Hepatocyte (in vitro differentiated cells): ENCODE data around the gene SFXN1. TPM values are rescaled to one million over a fixed set of nuclear protein-coding genes. Genes with fewer than 3 reads are reported as not detected.

Experiments used
- DNase-seq: peaks from one replicate; pipeline ENCODE4 v3.0.0-alpha.2; 2016; ENCODE audit warnings: low spot score
- H2AFZ ChIP-seq: fragments of 200-600 bp; sonication (generic); 2 replicates; pipeline ENCODE4 v1.6.0; 2016; ENCODE audit warnings: antibody characterized with exemption, mild to moderate bottlenecking
- H3K27ac ChIP-seq: fragments of 200-600 bp; sonication (generic); 2 replicates; pipeline ENCODE4 v1.5.1; 2016; ENCODE audit warnings: mild to moderate bottlenecking
- H3K27me3 ChIP-seq: fragments of 200-600 bp; sonication (generic); 2 replicates; pipeline ENCODE4 v1.6.1; 2016
- H3K36me3 ChIP-seq: fragments of 200-600 bp; sonication (generic); replicated peaks from 2 replicates; pipeline ENCODE4 v1.5.1; 2016; ENCODE audit warnings: low read depth; ENCODE audit not compliant: insufficient read depth
- H3K4me1 ChIP-seq: fragments of 200-600 bp; sonication (generic); 2 replicates; pipeline ENCODE4 v1.5.1; 2016; ENCODE audit warnings: mild to moderate bottlenecking, moderate library complexity; ENCODE audit not compliant: insufficient read depth
- H3K4me2 ChIP-seq: fragments of 200-600 bp; sonication (generic); 2 replicates; pipeline ENCODE4 v1.6.0; 2016
- H3K4me3 ChIP-seq: fragments of 200-600 bp; sonication (generic); 2 replicates; pipeline ENCODE4 v1.5.1; 2016; ENCODE audit warnings: mild to moderate bottlenecking
- H3K79me2 ChIP-seq: fragments of 200-600 bp; sonication (generic); 2 replicates; pipeline ENCODE4 v1.6.0; 2017; ENCODE audit warnings: mild to moderate bottlenecking
- H3K9me2 ChIP-seq: fragments of 200-600 bp; sonication (generic); replicated peaks from 2 replicates; pipeline ENCODE4 v1.6.0; 2017; ENCODE audit warnings: mild to moderate bottlenecking; ENCODE audit not compliant: insufficient read depth
- H3K9me3 ChIP-seq: fragments of 200-600 bp; sonication (generic); 2 replicates; pipeline ENCODE4 v1.5.1; 2016; ENCODE audit warnings: low read depth, mild to moderate bottlenecking
- H4K20me1 ChIP-seq: fragments of 200-600 bp; sonication (generic); 2 replicates; pipeline ENCODE4 v1.6.0; 2016; ENCODE audit warnings: mild to moderate bottlenecking; ENCODE audit not compliant: insufficient read depth, poor library complexity, severe bottlenecking
- CTCF ChIP-seq: fragments of 200-600 bp; sonication (generic); IDR thresholded peaks from 2 replicates; pipeline ENCODE4 v1.5.1; 2016; ENCODE audit warnings: antibody characterized with exemption, mild to moderate bottlenecking; ENCODE audit not compliant: poor library complexity
- EZH2 ChIP-seq: fragments of 200-600 bp; sonication (generic); IDR thresholded peaks from 2 replicates; pipeline ENCODE4 v1.6.1; 2016; ENCODE audit warnings: antibody characterized with exemption, mild to moderate bottlenecking, borderline replicate concordance
- EZH2phosphoT487 ChIP-seq: fragments of 200-600 bp; sonication (generic); IDR thresholded peaks from one replicate; pipeline ENCODE4 v1.6.1; 2018; ENCODE audit warnings: antibody characterized with exemption, mild to moderate bottlenecking, low read depth, moderate library complexity; ENCODE audit not compliant: unreplicated experiment, severe bottlenecking
- WGBS: methylation state at CpG from one replicate; pipeline ENCODE4 v1.1.6; 2016; ENCODE audit warnings: low lambda C conversion rate; ENCODE audit errors: missing lambda C conversion rate; 5-methylcytosine and 5-hydroxymethylcytosine counted together
- polyA plus RNA-seq: library from polyadenylated mRNA; unstranded; fragments of >200 nt; fragmentation: Nextera tagmentation; extraction: Ambion mirVana; gene quantifications from 2 replicates; pipeline ENCODE4 v1.2.1, GENCODE V29; 2016
- total RNA-seq: library from RNA; depleted of rRNA; stranded (reverse); fragments of >200 nt; gene quantifications from 2 replicates; pipeline ENCODE4 v1.2.3, GENCODE V29; 2014

The SFXN1 gene
- total and polyA plus RNA-seq, 2 experiments from 2014 or later = 57.0 to 110 TPM

GRCh38 chr5:175572886-175573285, 94.5 kb downstream of the SFXN1 start:
- no peak overlapping the region for H3K4me3 ChIP-seq
- no peak for TF ChIP-seq EZH2phosphoT487
- TF ChIP-seq CTCF = no peak
- no peak for TF ChIP-seq EZH2
- no peak overlapping the region for H2AFZ ChIP-seq
- no peak overlapping the region for H3K4me2 ChIP-seq
- peaks cover 8% of the 10 kb centered on the region for H3K4me1 ChIP-seq
- no peaks in the 10 kb centered on the region for H3K27me3 ChIP-seq
- no peaks in the 10 kb centered on the region for H3K36me3 ChIP-seq
- no peaks in the 10 kb centered on the region for H3K9me2 ChIP-seq
- peak; percentile 64 for DNase-seq
- peak overlapping the region; percentile 67 for H3K27ac ChIP-seq
- H3K9me3 ChIP-seq = no peaks in the 10 kb centered on the region
- H3K79me2 ChIP-seq = no peaks in the 10 kb centered on the region
- 54% methylated on average over 4 of the region's 4 CpGs for WGBS
- H4K20me1 ChIP-seq = no peaks in the 10 kb centered on the region

DNA sequence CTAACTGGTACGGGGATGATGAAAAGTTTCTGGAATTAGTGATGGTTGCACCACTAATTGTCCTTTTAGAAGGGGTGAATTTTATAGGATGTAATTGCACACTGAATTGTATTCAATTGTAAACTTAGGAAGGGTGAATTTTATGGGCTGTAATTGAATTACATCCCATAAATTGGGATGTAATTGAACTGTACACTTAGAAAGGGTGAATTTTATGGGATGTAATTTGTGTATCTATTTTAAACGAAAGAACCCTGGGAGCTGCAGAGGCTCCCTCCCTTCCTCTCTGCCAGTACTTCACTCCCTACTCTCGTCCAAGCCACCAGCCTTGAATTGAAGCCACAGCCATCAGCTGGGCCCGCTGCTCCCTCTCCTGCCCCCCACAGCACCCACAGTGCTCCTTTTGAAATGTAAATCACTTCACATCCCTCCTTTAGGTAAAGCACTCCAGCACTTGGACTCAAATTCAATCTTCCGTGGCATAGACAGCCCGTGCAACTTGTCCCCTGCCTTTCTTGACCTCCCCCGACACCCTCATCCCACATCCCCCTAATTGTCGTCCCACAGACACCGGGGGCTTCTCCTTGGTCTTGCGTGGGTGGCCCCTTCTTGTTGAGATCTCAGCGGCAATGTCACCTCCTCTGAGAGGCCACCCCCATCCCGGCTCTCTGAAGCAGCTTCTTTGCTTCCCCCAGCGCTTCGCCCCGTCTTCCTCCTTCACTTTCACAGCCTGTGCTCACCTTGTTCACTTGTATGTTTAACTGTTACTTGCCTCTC, 95.3 kb downstream of the SFXN1 start:
- 42% methylated on average over 15 of the region's 15 CpGs for WGBS
- no peak for TF ChIP-seq EZH2
- no peak for TF ChIP-seq CTCF
- TF ChIP-seq EZH2phosphoT487 = no peak
- no peak for DNase-seq
- H3K4me3 ChIP-seq = no peak overlapping the region
- H3K4me1 ChIP-seq = peaks cover 8% of the 10 kb centered on the region
- H4K20me1 ChIP-seq = no peaks in the 10 kb centered on the region
- H3K4me2 ChIP-seq = no peak overlapping the region
- H3K36me3 ChIP-seq = no peaks in the 10 kb centered on the region
- H3K27ac ChIP-seq = peak overlapping the region; percentile 38
- no peaks in the 10 kb centered on the region for H3K27me3 ChIP-seq
- no peaks in the 10 kb centered on the region for H3K9me2 ChIP-seq
- no peak overlapping the region for H2AFZ ChIP-seq
- no peaks in the 10 kb centered on the region for H3K9me3 ChIP-seq
- H3K79me2 ChIP-seq = no peaks in the 10 kb centered on the region

DNA sequence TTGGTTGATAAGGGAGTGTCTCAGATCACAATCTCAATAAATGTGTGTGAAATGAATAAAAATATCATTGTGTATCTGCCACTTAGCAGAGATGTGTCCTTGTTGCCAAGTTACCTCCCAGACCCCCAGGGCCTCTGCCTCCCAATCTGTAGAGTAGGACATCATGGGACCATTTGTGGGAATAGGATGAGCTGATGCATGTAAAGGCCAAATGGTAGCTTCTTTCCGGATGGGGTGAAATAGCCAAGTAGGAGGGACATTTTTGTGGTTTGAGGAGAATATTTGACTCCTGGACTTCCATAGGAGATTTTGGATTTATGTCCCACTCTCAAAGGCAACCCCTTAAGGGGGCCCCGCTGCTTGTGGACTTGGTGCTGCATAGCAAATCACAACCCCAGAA, 96.9 kb downstream of the SFXN1 start:
- WGBS = 98% methylated on average over 2 of the region's 2 CpGs
- Histone ChIP-seq H3K4me2 (no peak overlapping the region), H3K27ac (no peak overlapping the region), H3K9me3 (no peaks in the 10 kb centered on the region), H3K4me1 (peaks cover 8% of the 10 kb centered on the region), H3K79me2 (no peaks in the 10 kb centered on the region), H3K9me2 (no peaks in the 10 kb centered on the region), H3K36me3 (no peaks in the 10 kb centered on the region), H4K20me1 (no peaks in the 10 kb centered on the region), H2AFZ (no peak overlapping the region), H3K27me3 (no peaks in the 10 kb centered on the region), H3K4me3 (no peak overlapping the region)
- TF ChIP-seq EZH2 (no peak), EZH2phosphoT487 (no peak), CTCF (no peak)
- DNase-seq = no peak
